Stimulated activated CD4-positive, alpha-beta T cell treated with anti-CD3 and anti-CD28 coated beads, Interleukin-1b, Interleukin-23, amount 100 ng/mL, for 24 hours (primary cell): ENCODE results near the gene PDS5B.
"Not testable (repeated sequence)": the region's sequence is repeated elsewhere in the genome, so short reads cannot be mapped to it uniquely, and the experiment has no call there.

Experiments
- DNase-seq, 4 experiments: peaks; one replicate each; pipeline ENCODE4 v3.0.0-alpha.2; 2020; ENCODE audit warnings: low read depth in 4 of 4, low spot score in 1 of 4

PDS5B gene

DNA sequence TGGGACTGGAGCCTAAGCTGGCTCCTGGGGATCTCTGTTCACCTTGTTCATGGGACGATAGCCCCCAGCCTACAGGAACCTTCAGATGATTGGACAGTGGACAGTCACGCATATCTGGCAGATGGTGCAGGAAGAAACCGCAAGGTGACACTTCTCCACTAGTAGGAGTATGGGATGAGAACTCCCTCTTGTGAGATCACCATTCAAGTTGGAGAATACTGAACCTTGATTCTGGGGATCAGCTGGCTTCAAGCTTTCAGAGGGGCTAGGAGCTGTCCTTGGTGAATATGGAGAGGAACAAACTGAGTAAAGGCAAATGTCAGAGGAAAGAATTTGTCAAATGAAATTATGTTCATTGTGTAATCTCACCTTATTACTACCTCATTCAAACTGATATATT, 204.5 kb downstream of the PDS5B start:
- no peak for DNase-seq

DNA sequence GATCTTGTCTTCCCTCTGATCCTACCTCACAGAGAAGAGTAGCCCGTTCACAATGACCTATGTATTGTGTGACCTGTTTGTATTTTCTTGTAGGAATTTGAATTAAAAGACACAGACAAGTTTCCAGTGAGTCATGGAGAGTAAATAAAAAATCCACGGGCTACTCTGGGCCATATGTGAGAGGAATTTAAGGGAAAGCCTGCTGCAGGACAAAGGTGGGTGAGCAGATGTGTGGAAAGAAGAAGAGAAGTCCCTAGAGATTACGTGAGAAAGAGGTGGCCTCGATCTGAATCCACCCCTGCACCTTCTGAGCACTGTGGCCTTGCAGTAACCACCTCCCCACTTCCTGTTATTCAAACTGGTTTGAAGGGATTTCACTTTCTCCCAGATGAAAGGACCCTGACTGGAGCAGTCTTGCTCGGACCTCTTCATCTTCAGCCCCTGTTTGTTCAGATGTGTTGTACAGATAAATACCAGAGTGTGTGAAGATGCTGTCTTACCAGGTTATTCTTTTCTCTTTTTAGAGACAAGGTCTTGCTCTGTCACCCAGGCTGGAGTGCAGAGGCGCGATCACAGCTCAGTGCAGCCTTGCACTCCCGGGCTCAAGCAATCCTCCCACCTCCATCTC, 205.4 kb downstream of the PDS5B start:
- DNase-seq = no peak

DNA sequence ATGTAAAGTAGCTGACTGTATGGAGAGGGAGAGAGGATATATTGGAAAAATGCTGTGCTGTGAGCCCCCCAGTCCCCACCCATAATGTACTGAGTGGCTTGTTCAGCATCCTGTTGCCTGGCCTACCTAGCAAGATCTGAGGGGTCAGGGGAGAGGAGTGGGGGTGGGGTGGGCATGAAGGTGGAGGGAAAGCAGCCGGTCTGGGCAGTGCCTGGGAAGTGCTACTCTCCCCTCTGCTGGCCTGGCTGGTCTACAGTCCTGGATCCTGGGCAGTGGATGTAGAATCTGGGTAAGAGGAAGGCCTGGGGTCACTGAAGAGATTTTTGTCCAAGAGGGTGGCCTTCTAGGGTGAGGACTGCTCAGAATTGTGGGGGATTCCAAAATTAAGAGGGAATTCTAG, 210.5 kb downstream of the PDS5B start:
- DNase-seq = no peak

DNA sequence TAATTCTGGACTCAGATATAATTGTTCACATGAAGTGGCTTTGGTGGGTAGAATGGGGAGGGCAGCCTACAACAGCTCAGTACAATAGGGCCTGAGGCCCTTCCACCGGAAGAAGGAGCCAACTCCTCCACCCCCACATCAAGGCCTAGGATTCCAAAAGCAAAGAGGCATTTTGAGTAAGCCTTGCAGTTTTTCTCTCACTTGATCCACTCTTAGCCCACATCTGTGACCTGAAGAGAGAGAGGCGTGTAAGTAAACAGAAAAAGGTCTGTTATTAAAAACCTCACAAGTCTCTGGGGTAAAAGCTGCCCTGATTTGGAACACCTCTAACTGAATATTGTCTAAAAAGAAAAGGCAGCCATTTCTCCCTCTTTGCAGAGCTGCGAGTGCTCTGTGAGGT, 215.9 kb downstream of the PDS5B start:
- DNase-seq = no peak

DNA sequence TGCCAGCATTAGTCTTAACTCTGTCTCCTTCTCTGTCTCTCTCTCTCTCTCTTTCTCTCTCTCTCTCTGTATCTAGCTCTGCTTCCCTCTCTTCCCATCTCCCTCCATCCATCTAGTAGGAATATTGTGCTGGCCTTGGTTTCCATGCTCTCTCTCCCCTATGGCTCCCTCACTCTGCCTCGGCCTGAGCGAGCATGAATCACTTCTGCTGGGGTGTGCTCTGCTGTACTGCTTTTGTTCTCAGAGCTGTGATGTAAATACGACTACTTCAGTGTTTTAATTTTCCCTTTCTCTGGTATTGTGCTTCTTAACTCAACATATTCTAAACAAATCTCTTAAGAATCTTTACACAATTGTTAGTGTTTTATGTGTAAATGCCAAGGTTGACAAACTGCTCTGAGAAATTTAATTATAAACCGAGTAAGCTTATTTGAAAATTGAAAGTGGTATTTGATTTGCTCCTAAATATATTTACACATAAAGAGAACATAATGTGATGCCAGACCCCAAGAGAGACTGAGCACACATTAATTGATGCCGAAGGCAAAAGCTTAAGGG, 218.5 kb downstream of the PDS5B start:
- no peak for DNase-seq

DNA sequence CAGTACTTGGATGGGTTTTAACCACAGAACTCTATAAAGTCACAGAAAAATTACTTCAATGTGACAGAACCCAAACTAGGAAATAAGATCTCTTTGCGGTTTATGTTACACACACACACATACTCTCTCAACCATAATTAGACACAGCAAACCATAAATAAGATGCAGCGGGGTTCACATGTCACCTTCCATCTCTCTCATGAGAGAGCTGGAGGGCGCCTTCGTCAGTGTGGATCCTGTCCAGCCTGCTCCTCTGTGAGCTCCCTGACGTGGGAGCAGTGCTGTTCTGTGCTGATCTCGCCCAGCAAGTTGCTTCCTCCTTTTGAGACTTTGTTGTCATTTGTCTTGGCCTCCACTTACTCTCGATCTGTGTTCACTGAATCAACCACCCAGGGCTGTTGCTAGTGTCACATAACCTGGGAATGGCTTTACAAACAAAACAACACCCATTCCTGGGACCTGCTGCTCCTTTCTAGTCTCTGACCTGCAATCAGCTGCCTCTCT, 225.1 kb downstream of the PDS5B start:
- no peak for DNase-seq

DNA sequence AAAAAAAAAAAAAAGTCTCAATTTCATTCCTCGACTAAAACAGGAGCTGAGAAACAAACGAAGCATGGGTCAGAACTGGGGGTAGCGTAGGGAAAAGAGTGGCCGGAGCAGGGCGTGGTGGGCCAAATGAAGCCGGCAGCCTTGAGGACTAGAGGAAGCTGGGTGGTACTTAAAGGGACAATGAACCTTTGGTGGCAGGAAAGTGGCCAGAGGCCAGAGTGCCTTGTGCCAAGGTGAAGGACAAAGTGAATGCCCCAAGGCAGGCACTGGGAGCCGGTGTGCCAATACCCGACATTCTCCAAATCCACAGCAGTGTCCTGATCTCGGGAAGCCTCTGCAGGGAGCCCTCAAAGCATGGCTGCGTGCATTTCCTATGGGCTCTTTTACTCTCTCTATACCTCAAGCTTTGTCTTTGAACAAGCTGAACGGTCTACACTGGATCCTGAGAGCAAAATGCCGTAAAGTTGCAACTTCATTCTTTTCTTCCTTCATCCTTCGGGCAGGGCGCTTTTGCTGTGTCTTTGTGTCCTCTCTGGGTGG, 235.0 kb downstream of the PDS5B start:
- DNase-seq = no peak

DNA sequence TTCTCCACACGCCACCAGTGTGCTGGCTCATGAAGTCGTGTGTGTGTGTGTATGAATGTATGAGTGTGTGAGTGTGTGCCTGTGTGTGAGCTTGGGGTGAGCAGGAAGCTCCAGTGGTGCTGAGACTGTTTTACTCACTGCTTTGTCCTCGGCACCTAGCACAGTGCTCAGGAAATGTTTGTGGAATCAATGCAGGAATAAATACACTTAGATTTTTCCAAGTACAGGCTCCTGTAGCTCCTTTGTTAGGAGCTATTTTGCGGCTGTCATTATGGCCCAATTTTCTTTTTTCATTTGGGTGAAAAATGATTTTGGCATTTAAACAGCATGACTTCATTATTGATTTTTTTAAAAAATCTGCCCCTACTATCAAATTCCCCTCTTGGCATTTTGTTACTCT, 236.5 kb downstream of the PDS5B start:
- no peak for DNase-seq

DNA sequence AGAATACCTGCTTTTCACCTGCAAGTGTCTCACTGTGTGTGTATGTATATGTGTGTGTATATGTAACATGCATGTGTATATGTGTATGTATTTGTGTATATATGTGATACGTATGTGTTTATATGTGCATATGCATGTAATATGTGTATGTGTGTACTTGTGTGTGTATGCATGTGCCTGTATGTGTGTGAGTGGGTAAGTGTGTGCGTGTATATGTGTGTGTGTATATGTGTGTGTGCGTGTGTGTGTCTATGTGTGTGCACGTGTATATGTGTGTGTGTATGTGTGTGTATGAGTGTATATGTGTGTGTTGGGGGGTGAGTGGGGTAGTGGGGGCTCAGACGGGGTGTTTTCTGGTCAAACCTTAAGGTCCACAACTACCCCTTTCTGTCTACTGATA, 237.3 kb downstream of the PDS5B start:
- no peak for DNase-seq

DNA sequence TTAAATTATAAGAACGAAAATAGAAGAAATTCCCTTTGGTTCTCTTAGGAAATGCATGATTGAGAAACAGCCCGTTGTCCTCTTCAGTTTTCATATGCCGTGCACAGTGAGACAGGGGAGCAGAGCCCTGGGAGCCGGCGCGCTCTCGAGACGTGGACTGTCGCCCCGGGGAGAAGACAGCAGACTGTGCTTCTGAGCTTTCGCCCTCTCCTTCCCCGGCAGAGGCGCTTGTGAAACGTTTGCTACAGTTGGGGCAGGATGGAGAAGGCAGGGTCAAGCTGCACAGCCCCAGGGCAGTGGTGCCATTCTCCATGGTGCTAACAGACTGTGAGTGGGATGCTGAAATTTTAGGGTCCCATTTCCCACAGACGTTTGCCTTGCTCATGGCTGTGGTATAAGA, 237.8 kb downstream of the PDS5B start:
- DNase-seq = no peak

DNA sequence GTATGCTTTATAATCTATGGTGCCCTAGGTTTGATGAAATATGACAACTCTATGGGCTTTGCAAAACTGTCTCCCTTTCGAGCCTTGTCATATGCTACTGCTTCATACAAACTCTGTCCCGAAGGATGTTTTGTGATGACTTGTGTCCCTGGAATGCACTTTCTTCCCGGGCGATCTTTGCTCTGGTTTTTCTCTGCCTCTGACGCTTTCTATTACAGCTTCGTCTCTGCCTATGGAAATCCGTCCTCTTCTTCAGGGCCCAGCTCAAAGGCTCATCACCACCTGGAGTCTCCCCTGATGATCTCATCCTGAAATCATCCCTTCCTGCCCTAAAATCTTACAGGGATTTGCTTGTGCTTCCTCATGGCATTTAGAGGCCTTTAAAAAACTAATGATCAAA, 238.4 kb downstream of the PDS5B start:
- DNase-seq = no peak

DNA sequence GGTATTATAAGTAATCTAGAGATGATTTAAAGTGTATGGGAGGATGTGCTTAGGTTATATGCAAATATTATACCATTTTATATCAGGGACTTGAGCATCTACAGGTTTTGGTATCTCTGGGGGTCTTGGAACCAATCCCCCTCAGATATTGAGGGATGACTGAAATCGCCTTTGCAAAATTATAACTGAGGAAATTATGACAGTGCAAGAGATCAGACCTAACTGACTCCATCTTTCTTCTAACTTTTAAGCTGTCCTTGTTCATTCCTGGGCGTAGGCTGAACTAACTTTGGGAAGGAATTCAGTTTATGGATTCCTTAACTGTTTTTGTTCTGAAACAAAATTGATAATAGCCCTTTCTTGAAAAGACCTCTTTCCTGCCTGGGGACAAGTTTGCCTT, 239.2 kb downstream of the PDS5B start:
- no peak for DNase-seq

DNA sequence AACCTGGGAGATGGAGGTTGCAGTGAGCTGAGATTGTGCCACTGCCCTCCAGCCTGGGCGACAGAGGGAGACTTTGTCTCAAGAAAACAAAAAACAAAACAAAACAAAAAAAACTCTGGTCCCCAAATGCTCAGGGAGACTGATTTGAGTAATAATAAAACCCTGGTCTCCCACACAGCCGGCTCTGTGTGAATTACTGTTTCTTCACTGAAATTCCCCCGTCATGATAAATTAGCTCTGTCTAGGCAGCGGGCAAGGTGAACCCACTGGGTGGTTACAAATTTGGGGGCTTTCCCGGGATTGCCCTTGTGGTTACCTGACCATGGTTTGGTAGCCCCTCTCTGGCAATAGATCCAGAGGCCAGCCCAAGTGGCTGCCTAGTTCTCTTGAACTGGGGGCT, 240.1 kb downstream of the PDS5B start:
- DNase-seq = not testable (repeated sequence)
